H9 (cell line): ENCODE data around the gene MAP3K12. TPM values are rescaled to one million over a fixed set of nuclear protein-coding genes. Genes with fewer than 3 reads are reported as not detected.

ENCODE experiments used
- DNase-seq: peaks from one replicate; pipeline ENCODE4 v3.0.0-alpha.2; 2017
- H2AFZ ChIP-seq: one replicate; pipeline ENCODE4 v1.6.1; 2013; ENCODE audit warnings: mild to moderate bottlenecking, low read length, control low read depth, moderate library complexity
- H2AK5ac ChIP-seq: 2 replicates; pipeline ENCODE4 v1.6.1; 2013; ENCODE audit warnings: low read length, control low read depth, mixed read lengths; ENCODE audit not compliant: insufficient read length
- H2BK120ac ChIP-seq: one replicate; pipeline ENCODE4 v1.6.1; 2013; ENCODE audit warnings: low read depth, mild to moderate bottlenecking, low read length, control low read depth, inconsistent platforms; ENCODE audit not compliant: poor library complexity, severe bottlenecking
- H2BK12ac ChIP-seq: 2 replicates; pipeline ENCODE4 v1.6.1; 2013; ENCODE audit warnings: low read length, control low read depth, mixed read lengths, low read depth; ENCODE audit not compliant: insufficient read length
- H2BK15ac ChIP-seq: 2 replicates; pipeline ENCODE4 v1.6.1; 2013; ENCODE audit warnings: low read depth, low read length, control low read depth
- H2BK20ac ChIP-seq: one replicate; pipeline ENCODE4 v1.6.1; 2013; ENCODE audit warnings: low read depth, mild to moderate bottlenecking, low read length, control low read depth, inconsistent platforms; ENCODE audit not compliant: poor library complexity, severe bottlenecking
- H2BK5ac ChIP-seq: 2 replicates; pipeline ENCODE4 v1.6.1; 2013; ENCODE audit warnings: low read length, control low read depth, mixed read lengths; ENCODE audit not compliant: insufficient read length
- H3K14ac ChIP-seq: 2 replicates; pipeline ENCODE4 v1.6.1; 2013; ENCODE audit warnings: low read length, control low read depth; ENCODE audit not compliant: insufficient read depth
- H3K18ac ChIP-seq: 2 replicates; pipeline ENCODE4 v1.6.1; 2013; ENCODE audit warnings: low read depth, mild to moderate bottlenecking, mixed read lengths, low read length, control low read depth; ENCODE audit not compliant: insufficient read length
- H3K23ac ChIP-seq: 2 replicates; pipeline ENCODE4 v1.6.1; 2013; ENCODE audit warnings: low read length, control low read depth, mixed read lengths, low read depth; ENCODE audit not compliant: insufficient read length
- H3K23me2 ChIP-seq: 2 replicates; pipeline ENCODE4 v1.6.1; 2013; ENCODE audit warnings: low read depth, mild to moderate bottlenecking, mixed read lengths, low read length, control low read depth; ENCODE audit not compliant: insufficient read length, poor library complexity, severe bottlenecking
- H3K27ac ChIP-seq: 2 replicates; pipeline ENCODE4 v1.5.1; 2013; ENCODE audit warnings: low read length, control low read depth, mixed read lengths, low read depth; ENCODE audit not compliant: insufficient read length
- H3K27me3 ChIP-seq: 2 replicates; pipeline ENCODE4 v1.6.1; 2013; ENCODE audit warnings: low read length, control low read depth, inconsistent platforms; ENCODE audit not compliant: insufficient read depth
- H3K4ac ChIP-seq: 2 replicates; pipeline ENCODE4 v1.6.1; 2013; ENCODE audit warnings: low read depth, mild to moderate bottlenecking, control low read depth, inconsistent platforms, low read length, moderate library complexity
- H3K4me1 ChIP-seq: 2 replicates; pipeline ENCODE4 v1.6.1; 2013; ENCODE audit warnings: low read length, control low read depth, inconsistent platforms; ENCODE audit not compliant: insufficient read depth
- H3K4me2 ChIP-seq: 2 replicates; pipeline ENCODE4 v1.6.1; 2013; ENCODE audit warnings: low read length, control low read depth, mixed read lengths; ENCODE audit not compliant: insufficient read length, insufficient read depth
- H3K56ac ChIP-seq: 2 replicates; pipeline ENCODE4 v1.6.1; 2013; ENCODE audit warnings: low read depth, mild to moderate bottlenecking, mixed read lengths, low read length, control low read depth; ENCODE audit not compliant: insufficient read length
- H3K79me1 ChIP-seq: 2 replicates; pipeline ENCODE4 v1.6.1; 2013; ENCODE audit warnings: low read depth, mild to moderate bottlenecking, moderate library complexity, low read length, control low read depth, inconsistent platforms; ENCODE audit not compliant: insufficient read depth, poor library complexity, severe bottlenecking
- H3K79me2 ChIP-seq: 2 replicates; pipeline ENCODE4 v1.6.1; 2013; ENCODE audit warnings: low read length, control low read depth, inconsistent platforms; ENCODE audit not compliant: insufficient read depth
- H3K9ac ChIP-seq: 2 replicates; pipeline ENCODE4 v1.6.1; 2013; ENCODE audit warnings: low read length, control low read depth, mixed read lengths; ENCODE audit not compliant: insufficient read length; ENCODE audit errors: extremely low read depth
- H3K9me3 ChIP-seq: one replicate; pipeline ENCODE4 v1.6.1; 2013; ENCODE audit warnings: low read depth, low read length, inconsistent platforms; ENCODE audit not compliant: control insufficient read depth
- H3T11ph ChIP-seq: one replicate; pipeline ENCODE4 v1.6.1; 2013; ENCODE audit warnings: mild to moderate bottlenecking, low read length, control low read depth, inconsistent platforms
- H4K20me1 ChIP-seq: one replicate; pipeline ENCODE4 v1.6.1; 2013; ENCODE audit not compliant: control insufficient read depth, insufficient read length, insufficient read depth
- H4K5ac ChIP-seq: 2 replicates; pipeline ENCODE4 v1.6.1; 2013; ENCODE audit warnings: low read depth, mild to moderate bottlenecking, mixed read lengths, low read length, control low read depth; ENCODE audit not compliant: insufficient read length
- H4K8ac ChIP-seq: replicated peaks from 2 replicates; pipeline ENCODE4 v1.6.1; 2013; ENCODE audit warnings: low read length, control low read depth, mixed read lengths, low read depth; ENCODE audit not compliant: insufficient read length
- H4K91ac ChIP-seq: 2 replicates; pipeline ENCODE4 v1.6.1; 2013; ENCODE audit warnings: low read depth, mild to moderate bottlenecking, moderate library complexity, mixed read lengths, low read length, control low read depth; ENCODE audit not compliant: insufficient read length
- H3K27ac Mint-ChIP-seq, 3 experiments: 2 replicates in 2 of 3; 3 replicates in 1 of 3; pipeline ENCODE4 v1.8.0; 2020 to 2021; ENCODE audit warnings: mixed read lengths in 3 of 3, mild to moderate bottlenecking in 1 of 3, moderate library complexity in 1 of 3
- H3K27me3 Mint-ChIP-seq: 2 replicates; pipeline ENCODE4 v1.8.0; 2021; ENCODE audit warnings: low read depth, mild to moderate bottlenecking, moderate library complexity, mixed read lengths
- H3K36me3 Mint-ChIP-seq, 3 experiments: 2 replicates in 2 of 3; 3 replicates in 1 of 3; pipeline ENCODE4 v1.8.0; 2020 to 2021; ENCODE audit warnings: low read depth in 3 of 3, mixed read lengths in 3 of 3; ENCODE audit not compliant: insufficient read depth in 1 of 3
- H3K4me1 Mint-ChIP-seq, 2 experiments: 2 replicates each; pipeline ENCODE4 v1.8.0; 2020; ENCODE audit warnings: mixed read lengths in 2 of 2
- H3K4me3 Mint-ChIP-seq, 2 experiments: 2 replicates in 1 of 2; 3 replicates in 1 of 2; pipeline ENCODE4 v1.8.0; 2020 to 2021; ENCODE audit warnings: mild to moderate bottlenecking in 2 of 2, mixed read lengths in 2 of 2, moderate library complexity in 1 of 2
- H3K9me3 Mint-ChIP-seq, 2 experiments: 2 replicates in 1 of 2; 3 replicates in 1 of 2; pipeline ENCODE4 v1.8.0; 2020; ENCODE audit warnings: mild to moderate bottlenecking in 2 of 2, mixed read lengths in 2 of 2, moderate library complexity in 1 of 2
- CTCF ChIP-seq: fragments of 200-600 bp; sonication (generic); conservative IDR thresholded peaks from 3 replicates; pipeline ENCODE4 v1.8.0; 2021; ENCODE audit warnings: antibody characterized with exemption, mild to moderate bottlenecking
- WGBS: extraction: QIAGEN DNeasy Blood & Tissue Kit; methylation state at CpG from one replicate; pipeline ENCODE4 v1.1.7; 2013; ENCODE audit warnings: missing lambda C conversion rate, low lambda C conversion rate, mixed read lengths; ENCODE audit not compliant: insufficient read length; ENCODE audit errors: extremely low coverage; 5-methylcytosine and 5-hydroxymethylcytosine counted together
- total RNA-seq: library from RNA; stranded (reverse); gene quantifications from 2 replicates; pipeline ENCODE4 v1.2.1, GENCODE V29; 2021

Gene MAP3K12
- total RNA-seq, 1 experiment from 2014 or later: 22.3 TPM

DNA sequence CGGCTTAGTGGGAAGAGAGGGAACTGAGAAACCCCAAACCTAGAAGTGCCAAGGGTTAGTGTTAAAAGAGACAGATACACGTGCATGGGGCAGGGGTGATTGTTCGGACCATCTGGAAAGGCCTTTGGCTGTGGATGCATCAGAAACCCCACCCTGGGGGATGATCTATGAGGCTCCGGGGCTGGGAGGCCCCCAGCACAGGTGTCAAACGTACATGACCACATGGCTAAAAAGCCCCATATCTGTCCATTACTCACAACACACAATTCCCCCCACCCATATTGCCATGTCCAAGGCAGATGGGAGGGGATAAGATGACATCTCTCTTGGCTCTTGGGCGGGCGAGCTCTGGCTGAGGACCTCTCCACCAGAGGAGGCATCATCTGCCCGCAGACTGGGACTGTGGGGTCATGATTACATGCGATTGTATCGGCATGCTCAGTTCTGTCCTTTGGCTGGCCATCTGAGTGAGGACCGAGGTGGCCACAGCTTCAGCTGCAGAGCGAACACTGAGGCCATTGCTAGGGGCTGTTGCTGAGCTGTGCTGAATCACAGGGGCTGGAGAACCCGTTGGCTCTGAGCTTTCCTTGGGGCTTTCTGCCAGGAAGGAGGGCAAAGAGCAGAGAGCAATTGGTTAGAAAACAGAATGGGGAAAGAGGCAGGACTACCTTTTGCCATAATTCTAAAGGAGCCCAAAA lies 17.6 kb upstream of the MAP3K12 start:
- no CpG with 5 or more reads among the region's 13 CpGs for WGBS
- Histone ChIP-seq H3K56ac (no peak overlapping the region), H3K27ac (no peak overlapping the region), H4K8ac (no peak overlapping the region), H3K4me2 (no peak overlapping the region), H4K20me1 (no peaks in the 10 kb centered on the region), H3K79me1 (no peaks in the 10 kb centered on the region), H3K9me3 (no peaks in the 10 kb centered on the region), H3K23ac (no peak overlapping the region), H3K27me3 (no peaks in the 10 kb centered on the region), H2BK120ac (no peak overlapping the region), H2BK12ac (no peak overlapping the region), H2BK20ac (no peak overlapping the region), H2BK5ac (no peak overlapping the region), H3K4me1 (no peaks in the 10 kb centered on the region; the same call in 1 of the 2 replicates), H2AK5ac (no peak overlapping the region), H2BK15ac (no peak overlapping the region), H2AFZ (no peak overlapping the region), H4K91ac (no peak overlapping the region), H3K9ac (no peak overlapping the region), H3K79me2 (no peaks in the 10 kb centered on the region), H4K5ac (no peak overlapping the region), H3T11ph (no peak overlapping the region), H3K4ac (no peak overlapping the region), H3K14ac (no peak overlapping the region), H3K18ac (no peak overlapping the region), H3K23me2 (no peaks in the 10 kb centered on the region)
- peaks cover 0 to 8% of the 10 kb centered on the region in 2 experiments; a peak in 3 of 4 replicates for H3K4me1 Mint-ChIP-seq
- H3K27me3 Mint-ChIP-seq: no peaks in the 10 kb centered on the region
- H3K36me3 Mint-ChIP-seq: peaks cover 8 to 41% (median 9%) of the 10 kb centered on the region in 3 experiments; a peak in 4 of 7 replicates
- H3K4me3 Mint-ChIP-seq: no peak overlapping the region
- no peak for DNase-seq
- peak overlapping the region in 1 of 3 experiments; percentile 66; a peak in 2 of 7 replicates for H3K27ac Mint-ChIP-seq
- H3K9me3 Mint-ChIP-seq: no peaks in the 10 kb centered on the region
- TF ChIP-seq CTCF: no peak
